GM23338 (cell line): Measurements from ENCODE around the gene PFKFB3. TPM values are rescaled to one million over a fixed set of nuclear protein-coding genes. Genes with fewer than 3 reads are reported as not detected.

Experiments used
- ATAC-seq: fragments of 200-7000 bp; cut with Tn5 transposase; 3 replicates; pipeline ENCODE4 v1.9.1; 2020
- DNase-seq: peaks from one replicate; pipeline ENCODE4 v3.0.0-alpha.2; 2015; ENCODE audit warnings: low spot score
- H2AFZ ChIP-seq: fragments of 200-600 bp; sonication (generic); 2 replicates; pipeline ENCODE4 v1.8.0; 2016; ENCODE audit warnings: antibody characterized with exemption, mild to moderate bottlenecking, moderate library complexity
- H3F3A ChIP-seq: fragments of 200-600 bp; sonication (generic); replicated peaks from 2 replicates; pipeline ENCODE4 v1.8.0; 2017; ENCODE audit warnings: antibody characterized with exemption, mixed run types, low read depth
- H3K27ac ChIP-seq: fragments of 200-600 bp; sonication (generic); 2 replicates; pipeline ENCODE4 v1.6.1; 2016; ENCODE audit warnings: low read depth
- H3K27me3 ChIP-seq: fragments of 200-600 bp; sonication (generic); 2 replicates; pipeline ENCODE4 v1.8.0; 2016; ENCODE audit warnings: mild to moderate bottlenecking, mixed run types, moderate library complexity; ENCODE audit not compliant: insufficient read depth
- H3K36me3 ChIP-seq: fragments of 200-600 bp; sonication (generic); 2 replicates; pipeline ENCODE4 v1.8.0; 2016; ENCODE audit warnings: mild to moderate bottlenecking; ENCODE audit not compliant: insufficient read depth
- H3K4me1 ChIP-seq: fragments of 200-600 bp; sonication (generic); 2 replicates; pipeline ENCODE4 v1.8.0; 2016; ENCODE audit warnings: mild to moderate bottlenecking, moderate library complexity; ENCODE audit not compliant: insufficient read depth
- H3K4me2 ChIP-seq: fragments of 200-600 bp; sonication (generic); 2 replicates; pipeline ENCODE4 v1.7.1; 2017; ENCODE audit warnings: mixed run types
- H3K4me3 ChIP-seq: fragments of 200-600 bp; sonication (generic); 2 replicates; pipeline ENCODE4 v1.6.1; 2016; ENCODE audit warnings: mixed run types
- H3K79me2 ChIP-seq: fragments of 200-600 bp; sonication (generic); replicated peaks from 2 replicates; pipeline ENCODE4 v1.8.0; 2017; ENCODE audit warnings: mild to moderate bottlenecking; ENCODE audit not compliant: insufficient read depth
- H3K9me2 ChIP-seq: fragments of 200-600 bp; sonication (generic); 2 replicates; pipeline ENCODE4 v1.8.0; 2017; ENCODE audit not compliant: insufficient read depth
- H4K20me1 ChIP-seq: fragments of 200-600 bp; sonication (generic); replicated peaks from 2 replicates; pipeline ENCODE4 v1.8.0; 2017; ENCODE audit warnings: mild to moderate bottlenecking; ENCODE audit not compliant: insufficient read depth
- H3K27ac Mint-ChIP-seq: 2 replicates; pipeline ENCODE4 v1.8.0; 2020; ENCODE audit warnings: inconsistent platforms, mild to moderate bottlenecking, moderate library complexity, mixed read lengths
- H3K27me3 Mint-ChIP-seq: 3 replicates; pipeline ENCODE4 v1.8.0; 2022; ENCODE audit warnings: low read depth, mild to moderate bottlenecking, moderate library complexity, mixed read lengths, inconsistent platforms; ENCODE audit not compliant: insufficient read depth, poor library complexity
- H3K36me3 Mint-ChIP-seq: 3 replicates; pipeline ENCODE4 v1.8.0; 2021; ENCODE audit warnings: low read depth, mild to moderate bottlenecking, inconsistent platforms, moderate library complexity, mixed read lengths
- H3K4me1 Mint-ChIP-seq: 3 replicates; pipeline ENCODE4 v1.8.0; 2020; ENCODE audit warnings: mild to moderate bottlenecking, inconsistent platforms, mixed read lengths
- H3K4me3 Mint-ChIP-seq: 3 replicates; pipeline ENCODE4 v1.8.0; 2021; ENCODE audit warnings: moderate library complexity, mild to moderate bottlenecking, inconsistent platforms, mixed read lengths
- H3K9me3 Mint-ChIP-seq: 3 replicates; pipeline ENCODE4 v1.8.0; 2020; ENCODE audit warnings: moderate library complexity, mild to moderate bottlenecking, inconsistent platforms, mixed read lengths
- CREB1 ChIP-seq: fragments of 250-450 bp; sonication (Bioruptor Pico); IDR thresholded peaks from 2 replicates; pipeline ENCODE4 v1.5.0; 2020; ENCODE audit warnings: low read depth, mild to moderate bottlenecking, moderate library complexity
- EZH2phosphoT487 ChIP-seq: fragments of 200-600 bp; sonication (generic); IDR thresholded peaks from one replicate; pipeline ENCODE4 v1.8.1; 2018; ENCODE audit warnings: antibody characterized with exemption; ENCODE audit not compliant: unreplicated experiment
- JUNB ChIP-seq: IDR thresholded peaks from one replicate; pipeline ENCODE4 v1.6.1; 2016; ENCODE audit warnings: antibody characterized with exemption; ENCODE audit not compliant: unreplicated experiment
- NANOG ChIP-seq: IDR thresholded peaks from 2 replicates; pipeline ENCODE4 v1.6.1; 2016; ENCODE audit warnings: antibody characterized with exemption, borderline replicate concordance
- POLR2AphosphoS5 ChIP-seq: IDR thresholded peaks from 2 replicates; pipeline ENCODE4 v1.6.1; 2016; ENCODE audit warnings: antibody characterized with exemption, low read depth
- STAT1 ChIP-seq: IDR thresholded peaks from one replicate; pipeline ENCODE4 v1.6.1; 2016; ENCODE audit warnings: antibody characterized with exemption; ENCODE audit not compliant: unreplicated experiment
- ZNF114 ChIP-seq: fragments of 250-450 bp; sonication (Bioruptor Pico); IDR thresholded peaks from 2 replicates; pipeline ENCODE4 v1.5.0; 2020; ENCODE audit warnings: mild to moderate bottlenecking, moderate library complexity
- ZNF331 ChIP-seq: fragments of 250-450 bp; sonication (Bioruptor Pico); IDR thresholded peaks from 2 replicates; pipeline ENCODE4 v1.5.0; 2020; ENCODE audit warnings: low read depth, mild to moderate bottlenecking, moderate library complexity
- ZNF462 ChIP-seq: fragments of 250-450 bp; sonication (Bioruptor Pico); IDR thresholded peaks from 2 replicates; pipeline ENCODE4 v1.5.0; 2020; ENCODE audit warnings: mild to moderate bottlenecking, moderate library complexity
- polyA plus RNA-seq: library from polyadenylated mRNA; unstranded; fragments of >200 nt; fragmentation: Nextera tagmentation; extraction: Ambion mirVana; gene quantifications from 2 replicates; pipeline ENCODE4 v1.2.1, GENCODE V29; 2016
- total RNA-seq: library from RNA; depleted of rRNA; stranded (reverse); fragments of >200 nt; shearing (Covaris generic); gene quantifications from 2 replicates; pipeline ENCODE4 v1.2.3, GENCODE V29; 2014
- TF ChIP-seq, protein P1 (sequence below), 2 experiments: fragments of 200-600 bp in 1 of 2; sonication (generic) in 1 of 2; conservative IDR thresholded peaks; 2 replicates each; pipeline versions ENCODE4 v1.5.1 to v1.6.1; 2016 to 2017; ENCODE audit warnings: antibody characterized with exemption in 2 of 2, low read depth in 2 of 2, mild to moderate bottlenecking in 2 of 2, moderate library complexity in 1 of 2
- TF ChIP-seq, protein P2 (sequence below): IDR thresholded peaks from one replicate; pipeline ENCODE4 v1.6.1; 2018; ENCODE audit warnings: antibody characterized with exemption; ENCODE audit not compliant: unreplicated experiment

The PFKFB3 gene
- total and polyA plus RNA-seq, 2 experiments from 2014 or later, result 9.5 to 26.8 TPM

GRCh38 chr10:6228647-6229046 lies 25.9 kb downstream of the PFKFB3 start:
- H3K9me3 Mint-ChIP-seq, result no peaks in the 10 kb centered on the region; the same call in 2 of the 3 replicates
- no peak overlapping the region for H3K27ac Mint-ChIP-seq
- H3K4me3 Mint-ChIP-seq, result no peak overlapping the region
- H3K9me2 ChIP-seq, result no peaks in the 10 kb centered on the region
- no peak overlapping the region for H3K4me3 ChIP-seq
- no peaks in the 10 kb centered on the region for H3K4me1 ChIP-seq
- no peak overlapping the region for H2AFZ ChIP-seq
- no peaks in the 10 kb centered on the region for H3K27me3 ChIP-seq
- no peak for ATAC-seq
- H3K27me3 Mint-ChIP-seq, result peaks cover 16% of the 10 kb centered on the region
- H3K79me2 ChIP-seq, result no peaks in the 10 kb centered on the region
- DNase-seq, result no peak
- no peak overlapping the region for H3K4me2 ChIP-seq
- H3K36me3 Mint-ChIP-seq, result peaks cover 64% of the 10 kb centered on the region
- H4K20me1 ChIP-seq, result no peaks in the 10 kb centered on the region; the same call in 1 of the 2 replicates
- H3K36me3 ChIP-seq, result peaks cover 8% of the 10 kb centered on the region; the same call in 1 of the 2 replicates
- no peak for TF ChIP-seq EZH2phosphoT487
- TF ChIP-seq CREB1 (CRISPR knock-in tag), result no peak
- TF ChIP-seq STAT1, result no peak
- no peak for TF ChIP-seq JUNB
- TF ChIP-seq, protein P1, sequence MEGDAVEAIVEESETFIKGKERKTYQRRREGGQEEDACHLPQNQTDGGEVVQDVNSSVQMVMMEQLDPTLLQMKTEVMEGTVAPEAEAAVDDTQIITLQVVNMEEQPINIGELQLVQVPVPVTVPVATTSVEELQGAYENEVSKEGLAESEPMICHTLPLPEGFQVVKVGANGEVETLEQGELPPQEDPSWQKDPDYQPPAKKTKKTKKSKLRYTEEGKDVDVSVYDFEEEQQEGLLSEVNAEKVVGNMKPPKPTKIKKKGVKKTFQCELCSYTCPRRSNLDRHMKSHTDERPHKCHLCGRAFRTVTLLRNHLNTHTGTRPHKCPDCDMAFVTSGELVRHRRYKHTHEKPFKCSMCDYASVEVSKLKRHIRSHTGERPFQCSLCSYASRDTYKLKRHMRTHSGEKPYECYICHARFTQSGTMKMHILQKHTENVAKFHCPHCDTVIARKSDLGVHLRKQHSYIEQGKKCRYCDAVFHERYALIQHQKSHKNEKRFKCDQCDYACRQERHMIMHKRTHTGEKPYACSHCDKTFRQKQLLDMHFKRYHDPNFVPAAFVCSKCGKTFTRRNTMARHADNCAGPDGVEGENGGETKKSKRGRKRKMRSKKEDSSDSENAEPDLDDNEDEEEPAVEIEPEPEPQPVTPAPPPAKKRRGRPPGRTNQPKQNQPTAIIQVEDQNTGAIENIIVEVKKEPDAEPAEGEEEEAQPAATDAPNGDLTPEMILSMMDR (conservative IDR thresholded peaks at IDR 0.05; ENCODE audit: low read depth in 2 of 2), result no peak
- no peak for TF ChIP-seq NANOG
- TF ChIP-seq ZNF114 (CRISPR knock-in tag), result no peak
- no peak for TF ChIP-seq POLR2AphosphoS5
- no peak for TF ChIP-seq ZNF331 (CRISPR knock-in tag)
- H3F3A ChIP-seq, result no peaks in the 10 kb centered on the region
- no peaks in the 10 kb centered on the region for H3K4me1 Mint-ChIP-seq
- H3K27ac ChIP-seq, result no peak overlapping the region

- H3K27ac ChIP-seq, result no peak overlapping the region
- peaks cover 7% of the 10 kb centered on the region; the same call in 1 of the 2 replicates for H3K36me3 ChIP-seq
- no peaks in the 10 kb centered on the region for H3F3A ChIP-seq
- Mint-ChIP-seq H3K27ac (no peak overlapping the region), H3K9me3 (no peaks in the 10 kb centered on the region; the same call in 2 of the 3 replicates), H3K27me3 (peaks cover 21% of the 10 kb centered on the region), H3K4me1 (no peaks in the 10 kb centered on the region), H3K36me3 (peaks cover 64% of the 10 kb centered on the region), H3K4me3 (no peak overlapping the region)
- H3K79me2 ChIP-seq, result no peaks in the 10 kb centered on the region
- no peaks in the 10 kb centered on the region; the same call in 1 of the 2 replicates for H4K20me1 ChIP-seq
- no peak overlapping the region for H3K4me2 ChIP-seq
- no peaks in the 10 kb centered on the region for H3K4me1 ChIP-seq
- DNase-seq (no peak), ATAC-seq (no peak)
- H3K9me2 ChIP-seq, result no peaks in the 10 kb centered on the region
- no peak overlapping the region for H2AFZ ChIP-seq
- no peak overlapping the region for H3K4me3 ChIP-seq
- no peaks in the 10 kb centered on the region for H3K27me3 ChIP-seq
- no peak for TF ChIP-seq NANOG
- TF ChIP-seq EZH2phosphoT487, result no peak
- TF ChIP-seq STAT1, result no peak
- TF ChIP-seq ZNF462, result no peak
- TF ChIP-seq, protein P2, sequence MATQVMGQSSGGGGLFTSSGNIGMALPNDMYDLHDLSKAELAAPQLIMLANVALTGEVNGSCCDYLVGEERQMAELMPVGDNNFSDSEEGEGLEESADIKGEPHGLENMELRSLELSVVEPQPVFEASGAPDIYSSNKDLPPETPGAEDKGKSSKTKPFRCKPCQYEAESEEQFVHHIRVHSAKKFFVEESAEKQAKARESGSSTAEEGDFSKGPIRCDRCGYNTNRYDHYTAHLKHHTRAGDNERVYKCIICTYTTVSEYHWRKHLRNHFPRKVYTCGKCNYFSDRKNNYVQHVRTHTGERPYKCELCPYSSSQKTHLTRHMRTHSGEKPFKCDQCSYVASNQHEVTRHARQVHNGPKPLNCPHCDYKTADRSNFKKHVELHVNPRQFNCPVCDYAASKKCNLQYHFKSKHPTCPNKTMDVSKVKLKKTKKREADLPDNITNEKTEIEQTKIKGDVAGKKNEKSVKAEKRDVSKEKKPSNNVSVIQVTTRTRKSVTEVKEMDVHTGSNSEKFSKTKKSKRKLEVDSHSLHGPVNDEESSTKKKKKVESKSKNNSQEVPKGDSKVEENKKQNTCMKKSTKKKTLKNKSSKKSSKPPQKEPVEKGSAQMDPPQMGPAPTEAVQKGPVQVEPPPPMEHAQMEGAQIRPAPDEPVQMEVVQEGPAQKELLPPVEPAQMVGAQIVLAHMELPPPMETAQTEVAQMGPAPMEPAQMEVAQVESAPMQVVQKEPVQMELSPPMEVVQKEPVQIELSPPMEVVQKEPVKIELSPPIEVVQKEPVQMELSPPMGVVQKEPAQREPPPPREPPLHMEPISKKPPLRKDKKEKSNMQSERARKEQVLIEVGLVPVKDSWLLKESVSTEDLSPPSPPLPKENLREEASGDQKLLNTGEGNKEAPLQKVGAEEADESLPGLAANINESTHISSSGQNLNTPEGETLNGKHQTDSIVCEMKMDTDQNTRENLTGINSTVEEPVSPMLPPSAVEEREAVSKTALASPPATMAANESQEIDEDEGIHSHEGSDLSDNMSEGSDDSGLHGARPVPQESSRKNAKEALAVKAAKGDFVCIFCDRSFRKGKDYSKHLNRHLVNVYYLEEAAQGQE, result no peak
- TF ChIP-seq POLR2AphosphoS5, result no peak
- TF ChIP-seq ZNF114 (CRISPR knock-in tag), result no peak
Measured at GRCh38 chr10:6229290-6229689, 26.6 kb downstream of the PFKFB3 start.
